GM15510 (cell line): ENCODE data around the gene MYCBP2.

Experiments
- POLR2A ChIP-seq: IDR thresholded peaks from 3 replicates; pipeline ENCODE4 v1.6.1; 2011; ENCODE audit warnings: borderline replicate concordance; ENCODE audit not compliant: insufficient read length; ENCODE audit errors: extremely low read depth

The MYCBP2 gene

GRCh38 chr13:77349365-77349764 lies 22.5 kb upstream of the MYCBP2 start:
- TF ChIP-seq POLR2A, result no peak

DNA sequence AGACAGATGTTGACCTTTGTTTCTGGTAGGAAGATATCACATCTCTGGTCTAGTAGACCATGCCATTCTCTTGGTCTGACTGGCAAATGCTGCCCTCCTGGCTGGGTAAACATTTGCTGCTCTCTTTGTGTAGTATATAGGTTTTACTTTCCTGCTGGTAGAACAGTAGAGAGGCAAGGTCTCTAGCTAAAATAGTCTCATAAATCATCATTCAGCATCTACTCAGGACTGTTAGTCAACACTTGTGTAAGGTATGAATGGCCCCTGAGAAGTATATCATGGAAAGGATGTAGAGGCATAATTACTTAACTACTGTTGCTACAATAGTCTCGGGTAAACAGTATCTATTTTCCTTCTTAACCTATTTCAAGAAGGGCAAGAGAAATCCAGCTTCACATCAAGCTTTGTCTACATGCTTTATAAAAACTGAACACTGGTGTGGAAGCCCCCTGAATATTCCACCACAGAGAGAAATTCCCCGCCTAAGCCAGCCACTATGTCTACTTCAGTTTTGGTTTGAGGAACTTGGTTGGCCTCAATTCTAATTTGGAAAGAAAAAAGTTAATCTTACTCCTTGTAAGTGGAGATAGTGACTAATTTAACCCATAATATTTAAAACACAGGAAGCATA lies 18.4 kb upstream of the MYCBP2 start:
- TF ChIP-seq POLR2A, result no peak

DNA sequence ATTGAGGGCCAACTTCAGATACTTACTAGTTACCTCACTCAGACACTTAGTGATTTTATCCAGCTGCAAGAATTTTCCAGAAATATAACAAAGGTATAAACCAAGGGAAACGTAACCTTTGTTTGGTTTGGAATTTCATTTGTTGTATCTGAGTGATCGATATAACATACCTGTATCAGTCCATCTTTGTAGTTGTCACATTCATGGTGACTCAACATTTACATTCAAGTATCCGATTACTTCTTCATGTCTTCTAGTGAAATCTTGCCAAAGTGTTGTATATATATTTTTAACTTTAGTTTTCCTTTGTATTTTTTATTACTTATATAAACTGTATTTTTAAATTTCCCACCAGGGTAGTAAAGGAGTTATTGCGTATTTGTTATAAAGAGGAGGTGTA lies 16.9 kb upstream of the MYCBP2 start:
- no peak for TF ChIP-seq POLR2A

DNA sequence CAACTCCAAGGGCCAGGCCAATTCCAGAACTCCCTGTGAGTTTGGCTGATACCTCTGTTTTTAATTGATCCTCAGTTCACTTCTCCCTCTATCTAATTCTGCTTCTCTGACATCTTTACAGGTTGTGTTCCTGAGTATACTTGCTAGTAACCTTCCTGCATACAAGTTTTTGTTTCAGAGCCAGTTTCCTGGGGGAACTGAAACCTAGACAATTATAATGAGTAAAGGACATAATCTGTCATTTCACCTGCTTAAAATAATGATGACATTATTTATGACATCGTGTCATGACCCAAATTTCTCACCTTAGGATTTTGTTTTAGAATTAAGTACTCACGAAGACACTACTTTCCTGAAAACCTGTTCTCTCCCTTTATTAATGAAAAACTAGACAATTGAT lies 12.5 kb upstream of the MYCBP2 start:
- TF ChIP-seq POLR2A, result peak; percentile 20

DNA sequence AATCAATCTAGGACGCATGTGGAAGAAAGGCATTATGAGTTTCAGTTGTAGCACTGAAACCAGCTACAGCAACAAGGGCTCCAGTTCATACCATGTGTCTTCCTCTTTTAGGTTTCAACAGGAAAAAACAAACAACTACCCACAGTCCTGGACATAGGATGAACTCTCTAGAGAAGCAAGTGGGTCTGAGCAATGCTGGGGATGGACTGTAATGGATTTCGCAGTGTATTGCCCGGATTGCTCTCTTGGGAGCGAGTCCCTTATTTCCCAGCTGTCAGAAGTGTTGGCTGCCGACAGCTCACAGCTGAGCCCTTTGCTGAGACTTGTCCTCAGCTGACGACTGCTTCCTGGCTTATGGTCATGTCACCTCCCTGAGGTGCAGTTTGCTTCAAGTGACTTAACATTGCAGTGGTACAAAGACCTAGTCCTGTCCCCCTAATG lies 12.1 kb upstream of the MYCBP2 start:
- peak; percentile 29 for TF ChIP-seq POLR2A

DNA sequence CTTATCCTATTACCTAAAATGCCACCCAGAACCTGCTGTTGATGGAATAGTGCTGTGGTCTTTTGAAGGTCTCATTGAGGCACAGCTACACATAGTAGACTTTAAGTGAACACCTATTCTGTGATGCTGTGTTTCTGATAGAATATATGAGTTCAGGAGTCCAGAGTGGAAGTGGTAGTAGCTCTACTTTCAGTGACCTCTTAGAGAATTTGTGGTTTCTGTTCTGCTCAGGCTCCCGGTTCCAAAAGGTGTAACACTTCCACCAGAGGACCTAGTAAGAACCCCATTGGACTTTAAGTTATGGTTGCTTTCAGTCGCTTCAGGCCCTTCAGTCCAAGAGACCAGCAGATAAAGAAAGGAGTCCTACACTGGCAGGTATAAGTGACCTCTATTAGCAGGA lies 11.4 kb upstream of the MYCBP2 start:
- TF ChIP-seq POLR2A, result no peak

DNA sequence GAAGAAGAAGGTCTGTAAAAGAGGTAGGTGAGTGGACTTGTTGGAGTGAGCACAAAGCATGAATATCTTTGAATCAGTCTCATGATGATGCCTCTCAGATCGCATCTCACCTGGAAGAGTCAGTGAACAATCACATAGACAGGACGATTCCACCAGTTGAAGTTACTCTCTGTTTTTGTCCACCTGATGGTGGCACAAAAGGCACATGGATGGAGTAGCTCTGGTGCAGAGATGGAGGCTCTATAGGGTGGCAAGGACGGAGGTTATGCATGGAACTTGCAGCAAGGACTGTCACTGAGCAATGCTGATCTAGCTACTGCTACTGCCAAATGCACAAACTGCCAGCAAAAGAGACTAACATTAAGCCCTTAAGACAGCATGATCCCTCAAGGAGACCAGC lies 10.3 kb upstream of the MYCBP2 start:
- no peak for TF ChIP-seq POLR2A

DNA sequence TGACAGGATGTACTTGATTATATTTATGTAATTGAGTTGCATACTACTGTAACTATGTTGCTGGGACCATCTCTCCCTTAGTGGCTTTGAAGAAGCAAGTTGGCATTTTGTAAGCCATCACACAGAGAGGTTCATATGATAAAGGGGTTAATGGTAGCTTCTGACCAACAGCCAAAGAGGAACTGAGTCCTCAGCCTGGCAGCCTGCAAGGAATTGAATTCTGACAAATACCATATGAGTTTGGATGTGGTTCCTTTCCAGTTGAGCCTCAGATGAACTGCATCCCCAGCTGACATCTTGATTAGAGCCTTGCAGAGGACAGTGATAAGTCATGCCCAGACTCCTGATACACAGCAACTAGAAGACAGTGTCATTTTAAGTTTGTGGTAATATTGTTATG lies 8.6 kb upstream of the MYCBP2 start:
- no peak for TF ChIP-seq POLR2A

DNA sequence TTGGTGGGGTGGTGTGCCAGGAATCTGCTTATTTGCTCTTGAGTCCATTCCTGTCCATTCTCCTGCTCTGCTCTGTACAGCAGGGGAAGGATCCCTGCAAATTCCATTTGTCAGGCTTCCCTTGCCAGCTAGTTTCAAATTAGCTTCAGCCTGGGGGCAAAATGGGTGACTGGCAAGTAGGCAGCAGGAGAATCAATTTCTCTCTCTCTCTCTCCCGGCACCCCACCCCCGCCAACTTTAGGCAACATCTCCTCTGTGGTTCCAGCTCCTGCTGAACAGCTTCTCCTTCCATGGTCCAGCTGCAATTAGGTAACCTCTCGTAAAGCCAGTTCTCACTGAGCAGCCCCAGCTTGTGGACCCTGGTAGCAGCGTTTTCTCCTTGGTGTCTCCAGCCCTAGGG lies 6.7 kb upstream of the MYCBP2 start:
- TF ChIP-seq POLR2A, result no peak

DNA sequence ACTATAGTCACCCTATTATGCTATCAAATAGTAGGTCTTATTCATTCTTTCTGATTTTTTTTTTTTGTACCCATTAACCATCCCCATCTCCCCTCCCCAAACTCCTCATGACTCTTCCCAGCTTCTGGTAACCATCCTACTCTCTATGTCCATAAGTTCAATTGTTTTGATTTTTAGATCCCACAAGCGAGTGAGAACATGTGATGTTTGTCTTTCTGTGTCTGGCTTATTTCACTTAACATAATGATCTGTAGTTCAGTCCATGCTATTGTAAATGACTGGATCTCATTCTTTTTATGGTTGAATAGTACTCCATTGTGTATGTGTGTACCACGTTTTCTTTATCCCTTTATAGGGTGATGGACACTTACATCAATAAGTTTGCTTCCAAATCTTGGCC lies 4.5 kb upstream of the MYCBP2 start:
- TF ChIP-seq POLR2A, result no peak

DNA sequence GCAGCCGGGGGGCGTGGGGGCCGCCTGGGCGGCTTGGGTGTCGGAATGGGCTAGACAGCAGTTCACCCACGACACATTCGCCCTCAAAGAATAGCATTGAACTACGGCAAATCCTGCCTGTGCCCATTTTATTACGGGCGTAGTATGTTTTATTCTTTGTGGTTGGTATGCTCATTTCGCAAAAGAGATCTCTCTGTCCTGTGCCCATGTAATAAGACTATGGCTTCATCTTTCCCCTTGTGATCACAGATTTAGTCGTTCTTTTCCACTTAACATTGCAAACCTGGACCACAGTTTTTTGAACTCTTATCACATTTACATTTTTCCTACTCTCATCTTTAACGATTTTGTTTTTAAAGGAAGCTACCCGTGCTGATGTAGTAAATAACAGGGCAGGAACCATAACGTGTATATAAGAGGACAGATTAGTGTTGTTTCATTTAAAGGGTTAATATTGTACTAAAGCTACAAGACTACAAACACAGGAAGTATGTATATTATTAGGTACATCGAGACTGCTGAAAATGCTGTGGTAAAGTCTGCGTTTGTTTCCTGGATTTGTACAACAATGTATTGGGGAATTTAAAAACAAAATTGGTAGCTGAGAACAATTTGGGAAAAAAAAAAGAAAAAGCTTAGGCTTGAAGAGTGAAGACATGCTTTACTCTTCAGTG lies 3.2 kb upstream of the MYCBP2 start:
- TF ChIP-seq POLR2A, result no peak

DNA sequence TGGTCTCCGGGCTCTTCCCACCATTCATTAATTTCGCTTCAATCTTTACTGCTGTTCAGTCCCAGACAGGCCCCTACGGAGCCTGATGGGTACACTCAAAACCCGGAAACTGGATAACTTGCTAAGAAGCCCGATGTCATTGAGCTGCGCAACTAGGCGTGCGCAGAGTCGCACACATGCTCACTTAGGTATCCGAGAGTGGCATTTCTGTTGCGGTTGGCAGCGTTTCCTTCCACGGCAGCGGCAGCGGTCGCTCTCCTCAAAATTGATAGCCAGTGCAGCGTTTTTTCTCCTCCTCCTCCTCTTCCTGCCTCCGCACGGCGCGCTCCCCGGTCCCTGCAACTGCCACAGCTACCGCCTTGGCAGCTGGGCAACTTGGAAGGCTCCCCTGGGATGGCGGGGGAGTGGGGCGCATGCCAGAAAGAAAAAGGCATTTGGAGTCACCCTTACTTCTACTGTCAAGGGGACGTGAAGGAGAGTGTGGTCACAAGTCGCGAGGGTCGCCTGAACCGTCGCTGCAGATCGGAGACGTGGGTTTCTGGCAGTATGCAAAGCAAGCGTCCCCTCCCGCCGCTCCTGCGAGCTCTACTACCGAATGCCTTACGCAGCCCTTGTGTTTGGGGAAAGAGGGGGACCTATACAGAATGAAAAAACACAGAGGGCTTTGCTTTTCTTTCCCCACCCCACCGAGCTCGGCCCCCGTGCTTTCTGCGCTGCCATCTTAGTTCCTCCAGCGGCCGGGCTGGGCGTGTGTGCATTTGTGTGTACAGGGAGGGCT lies 2.4 kb upstream of the MYCBP2 start:
- peak; percentile 66 for TF ChIP-seq POLR2A

DNA sequence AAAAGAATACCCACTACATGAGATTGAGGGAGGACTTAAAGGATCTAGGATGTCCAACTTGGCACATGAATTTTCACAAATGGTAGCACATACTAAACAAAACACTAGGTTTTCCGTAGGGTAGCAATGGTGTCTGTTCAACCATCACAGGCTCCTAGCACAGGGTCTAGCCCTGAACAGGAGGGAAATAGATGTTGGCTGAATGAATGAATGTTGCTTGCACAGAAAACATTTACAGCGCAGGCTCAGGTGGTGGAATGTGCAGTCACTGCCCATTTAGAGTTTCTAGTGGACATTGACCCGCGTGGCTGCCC lies 1.9 kb upstream of the MYCBP2 start:
- no peak for TF ChIP-seq POLR2A

GRCh38 chr13:77325371-77325980 lies 1.4 kb downstream of the MYCBP2 start:
- no peak for TF ChIP-seq POLR2A

DNA sequence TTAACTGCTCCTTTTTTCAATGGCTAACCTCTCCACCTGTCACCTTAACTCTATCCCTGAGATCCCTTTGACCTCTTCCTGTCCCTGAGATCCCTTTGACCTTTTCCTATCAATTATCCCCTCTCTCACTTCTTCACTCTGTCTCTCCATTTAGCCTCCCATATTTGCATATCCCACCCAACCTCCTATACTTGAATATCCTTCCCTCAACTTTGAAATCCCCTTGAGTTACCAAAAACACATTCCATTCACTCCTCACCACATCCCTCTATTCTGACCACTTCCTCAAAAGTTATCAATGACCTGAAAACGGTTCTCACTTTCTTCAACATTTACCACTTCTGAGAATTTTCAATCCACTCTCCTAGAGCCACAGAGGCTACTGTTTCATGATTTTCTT lies 3.0 kb downstream of the MYCBP2 start:
- TF ChIP-seq POLR2A, result no peak

- no peak for TF ChIP-seq POLR2A
These were observed 7.4 kb downstream of the MYCBP2 start for GRCh38 chr13:77319536-77319935.

DNA sequence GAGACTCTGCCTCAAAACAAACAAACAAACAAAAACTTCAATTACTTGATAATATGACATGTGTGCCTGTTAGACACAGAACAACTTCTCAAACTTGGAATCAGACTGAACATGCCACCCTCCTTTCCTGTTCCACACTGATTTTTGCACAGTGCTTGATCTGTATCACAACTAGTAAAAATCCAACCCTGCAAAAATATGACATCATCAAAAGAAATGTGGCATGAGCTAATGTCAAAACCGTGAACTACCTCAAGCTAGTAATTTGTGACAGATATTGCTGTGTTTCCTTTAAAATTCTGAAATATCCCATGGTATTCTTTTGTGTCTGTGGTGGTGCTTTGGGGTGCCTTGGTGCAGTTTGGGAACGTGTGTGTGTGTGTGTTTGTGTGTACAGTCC lies 8.2 kb downstream of the MYCBP2 start:
- TF ChIP-seq POLR2A, result no peak

GRCh38 chr13:77316430-77316829 lies 10.5 kb downstream of the MYCBP2 start:
- no peak for TF ChIP-seq POLR2A
